Stimulated activated naive CD8-positive, alpha-beta T cell treated with anti-CD3 and anti-CD28 coated beads, Interleukin-15, amount 100 ng/mL, for 72 hours (primary cell): ENCODE data around the gene PAM.
A peak's percentile ranks its signal among the peaks of the same experiment; 100 is the strongest.

Experiments
- ATAC-seq: fragments of 150-1000 bp; cut with Tn5 transposase; 2 replicates; pipeline ENCODE4 v1.10.0; 2021; ENCODE audit warnings: mild to moderate bottlenecking, moderate library complexity
- DNase-seq, 2 donors: peaks; one replicate each; pipeline ENCODE4 v3.0.0; 2021 to 2022
- H3K27ac Mint-ChIP-seq, 2 donors: one replicate each; pipeline ENCODE4 v1.8.0; 2022; ENCODE audit warnings: mild to moderate bottlenecking in 2 of 2, mixed read lengths in 2 of 2, moderate library complexity in 2 of 2
- H3K27me3 Mint-ChIP-seq: one replicate; pipeline ENCODE4 v1.8.0; 2022; ENCODE audit warnings: mixed read lengths
- H3K4me1 Mint-ChIP-seq: one replicate; pipeline ENCODE4 v1.8.0; 2022; ENCODE audit warnings: mild to moderate bottlenecking, mixed read lengths
- H3K4me3 Mint-ChIP-seq, 2 donors: one replicate each; pipeline ENCODE4 v1.8.0; 2022; ENCODE audit warnings: mild to moderate bottlenecking in 2 of 2, mixed read lengths in 2 of 2, moderate library complexity in 1 of 2
- H3K9me3 Mint-ChIP-seq, 2 donors: one replicate each; pipeline ENCODE4 v1.8.0; 2022; ENCODE audit warnings: mixed read lengths in 2 of 2

The PAM gene

GRCh38 chr5:102754767-102755431 lies at the start of gene PAM:
PAM (plus strand) TSS chr5:102755305; CDS start chr5:102866196, 110,891 bp downstream.
- Mint-ChIP-seq H3K27ac (peak within 1 kb of the TSS; percentile 98 to 99), H3K4me1 (peaks cover 68% of the 10 kb centered on the region), H3K9me3 (peaks cover 5 to 7% of the 10 kb centered on the region in 2 donors), H3K27me3 (peaks cover 26% of the 10 kb centered on the region), H3K4me3 (peak within 1 kb of the TSS; percentile 98 to 99)
- ATAC-seq (peak; percentile 89), DNase-seq (peak; percentile 75 to 80)

GRCh38 chr5:102711525-102712385 lies 43.4 kb upstream of the PAM start:
- ATAC-seq (no peak), DNase-seq (no peak)
- no peaks in the 10 kb centered on the region for H3K4me1 Mint-ChIP-seq
- no peak overlapping the region for H3K4me3 Mint-ChIP-seq
- H3K9me3 Mint-ChIP-seq, result peaks cover 8 to 16% of the 10 kb centered on the region in 2 donors
- peaks cover 44% of the 10 kb centered on the region for H3K27me3 Mint-ChIP-seq
- no peak overlapping the region for H3K27ac Mint-ChIP-seq

- H3K9me3 Mint-ChIP-seq, result peaks cover 8 to 16% of the 10 kb centered on the region in 2 donors
- peaks cover 53% of the 10 kb centered on the region for H3K27me3 Mint-ChIP-seq
- ATAC-seq (no peak), DNase-seq (no peak)
- H3K4me3 Mint-ChIP-seq, result no peak overlapping the region
- no peak overlapping the region for H3K27ac Mint-ChIP-seq
- H3K4me1 Mint-ChIP-seq, result no peaks in the 10 kb centered on the region
These were observed 41.8 kb upstream of the PAM start for GRCh38 chr5:102713278-102713677.

GRCh38 chr5:102713682-102714231 lies 41.3 kb upstream of the PAM start:
- H3K27me3 Mint-ChIP-seq, result peaks cover 51% of the 10 kb centered on the region
- ATAC-seq (no peak), DNase-seq (no peak)
- H3K9me3 Mint-ChIP-seq, result peaks cover 6 to 14% of the 10 kb centered on the region in 2 donors
- H3K4me3 Mint-ChIP-seq, result no peak overlapping the region
- no peak overlapping the region for H3K27ac Mint-ChIP-seq
- H3K4me1 Mint-ChIP-seq, result no peaks in the 10 kb centered on the region

DNA sequence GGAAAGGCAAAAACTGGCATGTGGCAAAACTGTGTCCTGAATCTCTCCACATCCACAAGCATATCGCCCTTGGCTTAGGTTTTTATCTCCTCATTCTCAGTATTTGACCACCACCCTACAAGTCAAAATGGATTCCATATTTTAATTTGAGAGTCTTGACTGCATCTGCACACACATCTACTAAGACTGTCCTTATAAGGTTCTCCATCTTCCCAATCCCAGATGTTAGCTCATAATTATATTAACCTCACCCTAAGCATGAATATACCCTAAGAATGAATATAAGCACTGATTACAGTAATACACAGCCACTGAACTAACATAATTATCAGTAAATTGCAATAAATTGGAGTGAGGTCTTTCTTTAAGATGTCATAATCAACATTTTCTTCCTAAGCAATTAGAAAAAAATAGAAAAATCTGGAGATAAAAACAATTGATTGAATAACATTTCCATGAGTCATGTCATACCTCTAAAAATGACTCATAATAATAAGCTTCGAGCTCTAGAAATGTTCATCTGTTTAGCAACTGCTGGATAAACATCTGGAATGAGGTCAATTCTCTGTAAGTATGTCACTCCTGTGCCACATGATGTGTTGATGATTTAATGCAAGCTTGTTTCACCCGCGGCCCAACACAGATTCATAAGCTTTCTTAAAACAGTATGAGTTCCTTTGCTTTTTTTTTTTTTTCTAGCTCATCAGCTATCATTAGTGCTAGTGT lies 39.9 kb upstream of the PAM start:
- Mint-ChIP-seq H3K27me3 (peaks cover 44% of the 10 kb centered on the region), H3K27ac (no peak overlapping the region)

DNA sequence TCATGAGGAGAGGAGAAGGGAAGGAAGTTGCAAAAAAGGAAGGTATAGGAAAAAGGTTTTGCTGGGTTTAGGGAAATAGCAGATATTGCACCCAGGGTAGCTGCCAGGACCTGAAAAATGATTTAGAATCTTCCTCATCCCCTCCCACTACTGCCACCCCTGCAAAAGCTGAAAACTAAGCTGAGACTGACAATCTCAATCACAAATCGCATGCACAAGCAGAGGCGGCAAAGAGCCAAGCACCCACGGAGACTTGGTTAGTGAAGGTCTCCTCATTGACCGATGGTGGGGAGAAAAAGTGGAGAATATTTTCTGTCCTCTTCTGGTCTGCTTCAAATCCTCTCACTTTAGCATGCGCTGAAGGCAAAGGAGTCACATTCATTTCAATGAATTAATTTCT lies 39.1 kb upstream of the PAM start:
- DNase-seq (no peak), ATAC-seq (no peak)
- Mint-ChIP-seq H3K9me3 (no peaks in the 10 kb centered on the region), H3K4me3 (no peak overlapping the region), H3K27me3 (peaks cover 39% of the 10 kb centered on the region), H3K27ac (no peak overlapping the region), H3K4me1 (no peaks in the 10 kb centered on the region)

More for the DNA sequence above, 39.9 kb upstream of the PAM start:
- H3K9me3 Mint-ChIP-seq, result peaks cover 0 to under 1% of the 10 kb centered on the region in 2 donors
- no peak overlapping the region for H3K4me3 Mint-ChIP-seq
- H3K4me1 Mint-ChIP-seq, result no peaks in the 10 kb centered on the region
- ATAC-seq (peak; percentile 48), DNase-seq (no peak)

DNA sequence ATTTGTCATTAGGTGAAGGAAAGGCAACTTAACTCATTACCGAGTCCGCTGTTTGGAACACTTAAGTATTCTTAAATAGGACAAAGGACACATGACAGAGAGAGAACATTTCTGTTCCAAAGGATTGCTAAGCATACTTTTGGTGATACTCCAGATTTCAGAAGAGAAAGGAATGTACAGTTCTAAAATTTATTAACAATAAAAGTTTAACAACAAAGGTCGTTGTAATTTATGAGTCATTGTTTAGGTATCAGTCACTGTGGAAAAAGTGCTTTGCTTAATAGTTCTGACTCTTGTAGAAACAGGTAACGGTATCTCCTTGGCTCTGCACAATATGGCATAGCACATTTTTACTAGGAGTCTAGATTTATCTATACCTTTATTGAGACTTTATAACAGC lies 36.3 kb upstream of the PAM start:
- DNase-seq (no peak), ATAC-seq (no peak)
- H3K27ac Mint-ChIP-seq, result no peak overlapping the region
- H3K27me3 Mint-ChIP-seq, result peaks cover 51% of the 10 kb centered on the region
- H3K9me3 Mint-ChIP-seq, result peaks cover 0 to 15% of the 10 kb centered on the region in 2 donors
- H3K4me1 Mint-ChIP-seq, result no peaks in the 10 kb centered on the region
- H3K4me3 Mint-ChIP-seq, result no peak overlapping the region

DNA sequence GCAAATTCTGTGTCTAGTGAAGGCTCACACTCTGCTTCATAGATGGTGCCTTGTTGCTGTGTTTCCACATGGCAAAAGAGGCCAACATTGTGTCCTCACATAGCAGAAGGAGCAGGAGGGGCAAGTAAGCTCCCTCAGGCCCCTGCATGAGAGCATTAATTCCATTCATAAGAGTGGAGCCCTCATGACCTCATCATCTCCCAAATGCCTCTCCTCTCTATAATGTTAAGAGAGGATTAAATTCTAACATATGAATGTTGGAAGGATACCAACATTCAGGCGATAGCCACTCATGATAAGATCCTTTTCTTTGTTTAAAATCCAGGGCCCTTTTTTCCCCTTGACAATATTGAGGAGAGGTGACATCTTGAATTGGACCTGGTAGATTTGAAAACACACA lies 35.2 kb upstream of the PAM start:
- Mint-ChIP-seq H3K4me3 (no peak overlapping the region), H3K9me3 (peaks cover 0 to 15% of the 10 kb centered on the region in 2 donors), H3K4me1 (no peaks in the 10 kb centered on the region), H3K27me3 (peaks cover 42% of the 10 kb centered on the region), H3K27ac (no peak overlapping the region)
- no peak for ATAC-seq
- no peak for DNase-seq

DNA sequence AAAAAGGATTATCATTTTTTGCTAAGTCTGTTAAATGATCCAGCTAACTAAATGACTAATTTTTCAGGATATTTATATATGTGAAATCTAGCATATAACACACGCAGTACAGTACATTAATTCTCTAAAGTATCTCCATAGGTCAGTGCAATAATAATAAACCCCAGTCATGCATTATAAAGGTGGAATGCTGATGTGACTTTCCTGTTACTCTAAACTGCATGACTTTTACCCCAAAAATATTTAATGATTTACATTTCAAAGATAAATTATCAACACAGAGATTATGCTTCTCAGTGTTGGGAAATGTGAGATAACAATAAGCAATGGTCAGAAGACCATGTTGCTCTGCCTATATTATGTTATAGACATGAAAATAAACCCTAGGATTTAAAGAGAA lies 34.1 kb upstream of the PAM start:
- Mint-ChIP-seq H3K27me3 (peaks cover 36% of the 10 kb centered on the region), H3K27ac (no peak overlapping the region), H3K9me3 (peaks cover 0 to 15% of the 10 kb centered on the region in 2 donors), H3K4me1 (no peaks in the 10 kb centered on the region), H3K4me3 (no peak overlapping the region)
- ATAC-seq, result no peak
- DNase-seq, result no peak

DNA sequence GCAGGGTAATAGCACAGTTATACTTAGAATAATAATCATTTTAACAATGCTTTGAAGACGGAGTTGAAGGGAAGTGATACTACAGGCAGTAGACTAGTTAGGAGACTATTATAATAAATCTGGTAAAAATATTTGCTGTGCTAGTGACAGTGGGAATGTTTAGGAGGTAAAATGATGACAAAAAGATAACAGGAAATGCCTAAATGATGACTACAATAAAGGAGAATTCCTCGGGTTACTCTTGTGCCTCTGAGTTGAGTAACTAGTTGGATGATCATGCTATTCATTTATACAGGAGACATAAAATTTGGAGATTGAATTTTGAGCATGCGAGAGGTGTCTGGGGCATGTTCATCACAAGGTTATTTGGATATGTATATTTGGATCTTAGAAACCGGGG lies 32.2 kb upstream of the PAM start:
- H3K27ac Mint-ChIP-seq, result no peak overlapping the region
- no peak for DNase-seq

GRCh38 chr5:102731693-102732092 lies 23.4 kb upstream of the PAM start:
- H3K27ac Mint-ChIP-seq, result no peak overlapping the region
- ATAC-seq (no peak), DNase-seq (no peak)
- no peaks in the 10 kb centered on the region for H3K9me3 Mint-ChIP-seq
- H3K4me3 Mint-ChIP-seq, result no peak overlapping the region
- no peaks in the 10 kb centered on the region for H3K4me1 Mint-ChIP-seq
- peaks cover 27% of the 10 kb centered on the region for H3K27me3 Mint-ChIP-seq

More for the DNA sequence above, 32.2 kb upstream of the PAM start:
- Mint-ChIP-seq H3K9me3 (peaks cover 0 to 15% of the 10 kb centered on the region in 2 donors), H3K4me3 (no peak overlapping the region), H3K4me1 (no peaks in the 10 kb centered on the region), H3K27me3 (peaks cover 39% of the 10 kb centered on the region)
- no peak for ATAC-seq

GRCh38 chr5:102733534-102733933 lies 21.6 kb upstream of the PAM start:
- DNase-seq (no peak), ATAC-seq (no peak)
- no peaks in the 10 kb centered on the region for H3K4me1 Mint-ChIP-seq
- no peak overlapping the region for H3K4me3 Mint-ChIP-seq
- no peaks in the 10 kb centered on the region for H3K9me3 Mint-ChIP-seq
- no peak overlapping the region for H3K27ac Mint-ChIP-seq
- H3K27me3 Mint-ChIP-seq, result peaks cover 25% of the 10 kb centered on the region

- no peaks in the 10 kb centered on the region for H3K9me3 Mint-ChIP-seq
- no peak overlapping the region for H3K27ac Mint-ChIP-seq
- no peak for DNase-seq
- no peaks in the 10 kb centered on the region for H3K4me1 Mint-ChIP-seq
- ATAC-seq, result no peak
- H3K27me3 Mint-ChIP-seq, result peaks cover 9% of the 10 kb centered on the region
- no peak overlapping the region for H3K4me3 Mint-ChIP-seq
These were observed 17.9 kb upstream of the PAM start for GRCh38 chr5:102737161-102737560.

GRCh38 chr5:102737805-102738469 lies 17.2 kb upstream of the PAM start:
- ATAC-seq (no peak), DNase-seq (no peak)
- H3K4me1 Mint-ChIP-seq, result no peaks in the 10 kb centered on the region
- no peak overlapping the region for H3K4me3 Mint-ChIP-seq
- no peaks in the 10 kb centered on the region for H3K9me3 Mint-ChIP-seq
- H3K27me3 Mint-ChIP-seq, result peaks cover 9% of the 10 kb centered on the region
- H3K27ac Mint-ChIP-seq, result no peak overlapping the region

- no peak for ATAC-seq
- DNase-seq, result no peak
- Mint-ChIP-seq H3K27me3 (peaks cover 9% of the 10 kb centered on the region), H3K4me1 (no peaks in the 10 kb centered on the region), H3K9me3 (no peaks in the 10 kb centered on the region), H3K4me3 (no peak overlapping the region), H3K27ac (no peak overlapping the region)
These were observed 14.6 kb upstream of the PAM start for GRCh38 chr5:102740515-102740914.
